Measurements from ENCODE around the gene TMEM184B. TPM values are rescaled to one million over a fixed set of nuclear protein-coding genes. Genes with fewer than 3 reads are reported as not detected.

TMEM184B gene
- total RNA-seq, 1 experiment from 2014 or later, result 89.7 TPM

DNA sequence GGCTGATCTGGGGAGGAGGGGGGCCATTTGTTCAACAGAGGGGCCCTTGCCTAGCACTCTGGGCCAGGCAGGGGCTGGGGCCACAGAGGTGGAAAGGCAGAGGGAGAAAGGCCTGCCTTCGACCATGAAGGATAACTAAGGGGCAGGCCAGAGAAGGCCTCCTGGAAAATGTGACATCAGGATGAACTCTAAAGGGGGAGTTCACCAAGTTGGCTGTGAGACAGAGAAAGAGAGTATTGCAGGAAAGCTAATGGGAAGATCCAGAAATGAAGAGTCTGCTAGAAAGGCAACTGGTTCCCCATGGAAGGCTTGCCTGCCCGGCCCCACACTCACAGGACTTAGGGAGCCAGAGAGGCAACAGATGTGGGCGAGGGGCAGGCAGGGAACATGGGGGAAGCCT, 28.1 kb upstream of the TMEM184B start:
- H3K27ac Mint-ChIP-seq, result peak overlapping the region; percentile 84
- POLR2A ChIA-PET, result no interaction called here

More for the DNA sequence above, 28.1 kb upstream of the TMEM184B start:
- no peaks in the 10 kb centered on the region for H3K27me3 Mint-ChIP-seq (ENCODE audit: low read depth)
- DNase-seq (ENCODE audit: low spot score) (no peak), ATAC-seq (no peak)
- CTCF ChIA-PET, result no interaction called here
- peaks cover 73% of the 10 kb centered on the region for H3K36me3 Mint-ChIP-seq
- TF ChIP-seq ZNF396 (CRISPR knock-in tag; IDR thresholded peaks at IDR 0.05; ENCODE audit: borderline replicate concordance), result no peak
- no peak for TF ChIP-seq ZNF138 (CRISPR knock-in tag; conservative IDR thresholded peaks at IDR 0.05)
- no peak for TF ChIP-seq ETV6 (CRISPR knock-in tag; IDR thresholded peaks at IDR 0.05)
- no peak for TF ChIP-seq NFYB (CRISPR knock-in tag; conservative IDR thresholded peaks at IDR 0.05; ENCODE audit: low read depth)
- TF ChIP-seq, protein P1, sequence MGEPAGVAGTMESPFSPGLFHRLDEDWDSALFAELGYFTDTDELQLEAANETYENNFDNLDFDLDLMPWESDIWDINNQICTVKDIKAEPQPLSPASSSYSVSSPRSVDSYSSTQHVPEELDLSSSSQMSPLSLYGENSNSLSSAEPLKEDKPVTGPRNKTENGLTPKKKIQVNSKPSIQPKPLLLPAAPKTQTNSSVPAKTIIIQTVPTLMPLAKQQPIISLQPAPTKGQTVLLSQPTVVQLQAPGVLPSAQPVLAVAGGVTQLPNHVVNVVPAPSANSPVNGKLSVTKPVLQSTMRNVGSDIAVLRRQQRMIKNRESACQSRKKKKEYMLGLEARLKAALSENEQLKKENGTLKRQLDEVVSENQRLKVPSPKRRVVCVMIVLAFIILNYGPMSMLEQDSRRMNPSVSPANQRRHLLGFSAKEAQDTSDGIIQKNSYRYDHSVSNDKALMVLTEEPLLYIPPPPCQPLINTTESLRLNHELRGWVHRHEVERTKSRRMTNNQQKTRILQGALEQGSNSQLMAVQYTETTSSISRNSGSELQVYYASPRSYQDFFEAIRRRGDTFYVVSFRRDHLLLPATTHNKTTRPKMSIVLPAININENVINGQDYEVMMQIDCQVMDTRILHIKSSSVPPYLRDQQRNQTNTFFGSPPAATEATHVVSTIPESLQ (CRISPR knock-in tag; IDR thresholded peaks at IDR 0.05), result no peak
- TF ChIP-seq, protein P2, sequence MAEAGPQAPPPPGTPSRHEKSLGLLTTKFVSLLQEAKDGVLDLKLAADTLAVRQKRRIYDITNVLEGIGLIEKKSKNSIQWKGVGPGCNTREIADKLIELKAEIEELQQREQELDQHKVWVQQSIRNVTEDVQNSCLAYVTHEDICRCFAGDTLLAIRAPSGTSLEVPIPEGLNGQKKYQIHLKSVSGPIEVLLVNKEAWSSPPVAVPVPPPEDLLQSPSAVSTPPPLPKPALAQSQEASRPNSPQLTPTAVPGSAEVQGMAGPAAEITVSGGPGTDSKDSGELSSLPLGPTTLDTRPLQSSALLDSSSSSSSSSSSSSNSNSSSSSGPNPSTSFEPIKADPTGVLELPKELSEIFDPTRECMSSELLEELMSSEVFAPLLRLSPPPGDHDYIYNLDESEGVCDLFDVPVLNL (CRISPR knock-in tag; IDR thresholded peaks at IDR 0.05; ENCODE audit: borderline replicate concordance, low read depth), result no peak
- TF ChIP-seq, protein P3, sequence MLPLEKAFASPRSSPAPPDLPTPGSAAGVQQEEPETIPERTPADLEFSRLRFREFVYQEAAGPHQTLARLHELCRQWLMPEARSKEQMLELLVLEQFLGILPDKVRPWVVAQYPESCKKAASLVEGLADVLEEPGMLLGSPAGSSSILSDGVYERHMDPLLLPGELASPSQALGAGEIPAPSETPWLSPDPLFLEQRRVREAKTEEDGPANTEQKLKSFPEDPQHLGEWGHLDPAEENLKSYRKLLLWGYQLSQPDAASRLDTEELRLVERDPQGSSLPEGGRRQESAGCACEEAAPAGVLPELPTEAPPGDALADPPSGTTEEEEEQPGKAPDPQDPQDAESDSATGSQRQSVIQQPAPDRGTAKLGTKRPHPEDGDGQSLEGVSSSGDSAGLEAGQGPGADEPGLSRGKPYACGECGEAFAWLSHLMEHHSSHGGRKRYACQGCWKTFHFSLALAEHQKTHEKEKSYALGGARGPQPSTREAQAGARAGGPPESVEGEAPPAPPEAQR (CRISPR knock-in tag; IDR thresholded peaks at IDR 0.05), result no peak
- no peak for TF ChIP-seq ZBTB21 (CRISPR knock-in tag; IDR thresholded peaks at IDR 0.05; ENCODE audit: borderline replicate concordance)
- no peak for TF ChIP-seq GTF2I (CRISPR knock-in tag; conservative IDR thresholded peaks at IDR 0.05)
- TF ChIP-seq, protein P4, sequence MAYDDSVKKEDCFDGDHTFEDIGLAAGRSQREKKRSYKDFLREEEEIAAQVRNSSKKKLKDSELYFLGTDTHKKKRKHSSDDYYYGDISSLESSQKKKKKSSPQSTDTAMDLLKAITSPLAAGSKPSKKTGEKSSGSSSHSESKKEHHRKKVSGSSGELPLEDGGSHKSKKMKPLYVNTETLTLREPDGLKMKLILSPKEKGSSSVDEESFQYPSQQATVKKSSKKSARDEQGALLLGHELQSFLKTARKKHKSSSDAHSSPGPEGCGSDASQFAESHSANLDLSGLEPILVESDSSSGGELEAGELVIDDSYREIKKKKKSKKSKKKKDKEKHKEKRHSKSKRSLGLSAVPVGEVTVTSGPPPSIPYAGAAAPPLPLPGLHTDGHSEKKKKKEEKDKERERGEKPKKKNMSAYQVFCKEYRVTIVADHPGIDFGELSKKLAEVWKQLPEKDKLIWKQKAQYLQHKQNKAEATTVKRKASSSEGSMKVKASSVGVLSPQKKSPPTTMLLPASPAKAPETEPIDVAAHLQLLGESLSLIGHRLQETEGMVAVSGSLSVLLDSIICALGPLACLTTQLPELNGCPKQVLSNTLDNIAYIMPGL (CRISPR knock-in tag; IDR thresholded peaks at IDR 0.05), result no peak
- TF ChIP-seq, protein P5, sequence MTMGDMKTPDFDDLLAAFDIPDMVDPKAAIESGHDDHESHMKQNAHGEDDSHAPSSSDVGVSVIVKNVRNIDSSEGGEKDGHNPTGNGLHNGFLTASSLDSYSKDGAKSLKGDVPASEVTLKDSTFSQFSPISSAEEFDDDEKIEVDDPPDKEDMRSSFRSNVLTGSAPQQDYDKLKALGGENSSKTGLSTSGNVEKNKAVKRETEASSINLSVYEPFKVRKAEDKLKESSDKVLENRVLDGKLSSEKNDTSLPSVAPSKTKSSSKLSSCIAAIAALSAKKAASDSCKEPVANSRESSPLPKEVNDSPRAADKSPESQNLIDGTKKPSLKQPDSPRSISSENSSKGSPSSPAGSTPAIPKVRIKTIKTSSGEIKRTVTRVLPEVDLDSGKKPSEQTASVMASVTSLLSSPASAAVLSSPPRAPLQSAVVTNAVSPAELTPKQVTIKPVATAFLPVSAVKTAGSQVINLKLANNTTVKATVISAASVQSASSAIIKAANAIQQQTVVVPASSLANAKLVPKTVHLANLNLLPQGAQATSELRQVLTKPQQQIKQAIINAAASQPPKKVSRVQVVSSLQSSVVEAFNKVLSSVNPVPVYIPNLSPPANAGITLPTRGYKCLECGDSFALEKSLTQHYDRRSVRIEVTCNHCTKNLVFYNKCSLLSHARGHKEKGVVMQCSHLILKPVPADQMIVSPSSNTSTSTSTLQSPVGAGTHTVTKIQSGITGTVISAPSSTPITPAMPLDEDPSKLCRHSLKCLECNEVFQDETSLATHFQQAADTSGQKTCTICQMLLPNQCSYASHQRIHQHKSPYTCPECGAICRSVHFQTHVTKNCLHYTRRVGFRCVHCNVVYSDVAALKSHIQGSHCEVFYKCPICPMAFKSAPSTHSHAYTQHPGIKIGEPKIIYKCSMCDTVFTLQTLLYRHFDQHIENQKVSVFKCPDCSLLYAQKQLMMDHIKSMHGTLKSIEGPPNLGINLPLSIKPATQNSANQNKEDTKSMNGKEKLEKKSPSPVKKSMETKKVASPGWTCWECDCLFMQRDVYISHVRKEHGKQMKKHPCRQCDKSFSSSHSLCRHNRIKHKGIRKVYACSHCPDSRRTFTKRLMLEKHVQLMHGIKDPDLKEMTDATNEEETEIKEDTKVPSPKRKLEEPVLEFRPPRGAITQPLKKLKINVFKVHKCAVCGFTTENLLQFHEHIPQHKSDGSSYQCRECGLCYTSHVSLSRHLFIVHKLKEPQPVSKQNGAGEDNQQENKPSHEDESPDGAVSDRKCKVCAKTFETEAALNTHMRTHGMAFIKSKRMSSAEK (CRISPR knock-in tag; IDR thresholded peaks at IDR 0.05; ENCODE audit: borderline replicate concordance), result no peak
- TF ChIP-seq PRRX2 (CRISPR knock-in tag; IDR thresholded peaks at IDR 0.05), result no peak
- no peak for TF ChIP-seq ATF1 (CRISPR knock-in tag; IDR thresholded peaks at IDR 0.05)
- TF ChIP-seq SOX15 (CRISPR knock-in tag; IDR thresholded peaks at IDR 0.05), result no peak
- no peak for TF ChIP-seq FOXJ3 (CRISPR knock-in tag; IDR thresholded peaks at IDR 0.05; ENCODE audit: borderline replicate concordance)
- no peak overlapping the region for H3K4me3 Mint-ChIP-seq
- peaks cover 22% of the 10 kb centered on the region for H3K4me1 Mint-ChIP-seq
- H3K9me3 Mint-ChIP-seq, result no peaks in the 10 kb centered on the region

All from WTC11 (cell line).